ACHN (cell line): ENCODE results near the gene IL17RC.
"Not testable (repeated sequence)": the region's sequence is repeated elsewhere in the genome, so short reads cannot be mapped to it uniquely, and the experiment has no call there.

Experiments used
- DNase-seq: peaks from one replicate; pipeline ENCODE4 v3.0.0-alpha.2; 2015
- in situ Hi-C: cut with HindIII; loops from 2 replicates; pipeline ENCODE4 v1.10.0; 2017; ENCODE audit warnings: low sequenced_read_pairs, low pct_ligation_motif_present, low pct_unique_long_range_greater_than_20kb

The IL17RC gene

DNA sequence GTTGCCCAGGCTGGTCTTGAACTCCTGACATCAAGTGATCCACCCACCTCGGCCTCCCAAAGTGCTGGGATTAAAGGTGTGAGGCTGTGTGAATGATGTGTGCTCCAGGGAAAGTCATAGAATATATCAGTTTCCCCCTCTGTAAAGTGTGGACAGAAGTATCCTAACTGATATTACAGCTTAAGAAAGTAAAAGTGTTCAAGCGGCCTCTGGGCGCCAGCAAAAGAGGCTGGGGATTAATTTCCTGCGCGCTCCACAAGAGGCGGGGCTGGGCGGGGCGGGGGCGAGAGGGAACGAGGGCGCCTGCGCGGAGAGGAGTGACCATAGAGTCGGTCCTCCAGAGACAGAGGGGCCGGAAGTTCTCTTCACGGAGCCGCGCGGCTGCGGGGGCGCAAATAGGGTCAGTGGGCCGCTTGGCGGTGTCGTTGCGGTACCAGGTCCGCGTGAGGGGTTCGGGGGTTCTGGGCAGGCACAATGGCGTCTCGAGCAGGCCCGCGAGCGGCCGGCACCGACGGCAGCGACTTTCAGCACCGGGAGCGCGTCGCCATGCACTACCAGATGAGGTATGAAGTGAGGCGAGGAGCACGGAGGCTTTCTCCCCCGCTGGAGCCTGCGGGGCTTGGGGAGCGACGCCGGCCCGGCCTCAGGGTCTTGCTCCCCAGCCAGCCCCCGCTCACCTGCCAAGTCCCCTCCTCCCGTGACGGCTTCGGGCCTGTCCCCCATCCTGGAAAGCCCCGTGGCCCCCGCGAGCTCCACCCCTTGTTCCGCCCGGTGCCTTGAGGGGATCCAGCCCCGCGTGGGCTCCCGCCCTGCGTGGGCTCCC, 26.4 kb upstream of the IL17RC start, which contains the start of gene JAGN1:
Gene JAGN1, plus strand, starts transcription at position 362 of the 823 bp plus-strand sequence. Its CDS starts 113 bp downstream, at position 475.
- DNase-seq = peak; percentile 82
- in situ Hi-C loops = no loop called here

DNA sequence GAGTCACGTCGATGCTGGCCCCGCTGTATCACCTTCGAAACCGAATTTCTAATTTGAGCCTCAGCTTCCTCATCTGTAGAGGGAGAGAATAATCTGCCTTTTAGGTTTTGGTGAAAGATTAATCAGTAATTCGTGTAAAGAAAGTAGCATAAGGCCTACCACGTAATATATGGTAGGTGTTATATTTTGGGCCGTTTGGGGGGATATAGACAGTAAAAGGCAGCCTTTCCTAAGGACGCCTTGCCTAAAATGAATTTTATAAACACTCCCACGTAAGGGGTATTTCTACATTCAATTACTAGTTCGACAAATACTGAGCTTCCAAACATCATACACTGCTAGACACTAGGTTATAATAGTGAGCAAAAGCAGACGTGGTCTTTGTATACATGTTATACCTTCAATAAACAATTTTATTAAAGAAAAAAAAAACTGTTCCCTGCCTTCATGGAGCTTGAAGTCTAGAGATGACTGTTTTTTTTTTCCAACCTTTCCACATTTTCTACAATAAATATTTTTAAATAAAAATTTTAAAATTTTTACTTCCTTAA, 25.8 kb upstream of the IL17RC start:
- in situ Hi-C loops = no loop called here
- no peak for DNase-seq

DNA sequence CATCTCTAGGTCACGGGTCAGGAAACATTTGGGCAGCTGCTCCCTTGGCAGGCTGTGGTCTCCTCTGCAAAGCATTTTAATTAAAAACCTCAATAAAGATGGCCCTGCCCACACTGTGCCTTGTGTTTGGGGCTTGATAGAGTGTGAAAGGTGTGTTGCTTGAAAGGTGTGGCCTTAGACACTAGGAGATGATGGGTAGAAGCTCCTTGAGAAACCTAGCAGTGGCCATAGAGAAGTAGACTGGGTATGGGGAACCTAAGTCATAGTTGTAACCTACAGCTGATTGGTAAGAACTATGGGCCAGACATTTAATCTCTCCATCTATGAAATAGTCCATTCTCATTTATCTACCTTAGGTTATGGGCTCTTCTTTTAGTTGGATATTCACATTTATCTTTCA, 23.2 kb upstream of the IL17RC start:
- in situ Hi-C loops = no loop called here
- no peak for DNase-seq

DNA sequence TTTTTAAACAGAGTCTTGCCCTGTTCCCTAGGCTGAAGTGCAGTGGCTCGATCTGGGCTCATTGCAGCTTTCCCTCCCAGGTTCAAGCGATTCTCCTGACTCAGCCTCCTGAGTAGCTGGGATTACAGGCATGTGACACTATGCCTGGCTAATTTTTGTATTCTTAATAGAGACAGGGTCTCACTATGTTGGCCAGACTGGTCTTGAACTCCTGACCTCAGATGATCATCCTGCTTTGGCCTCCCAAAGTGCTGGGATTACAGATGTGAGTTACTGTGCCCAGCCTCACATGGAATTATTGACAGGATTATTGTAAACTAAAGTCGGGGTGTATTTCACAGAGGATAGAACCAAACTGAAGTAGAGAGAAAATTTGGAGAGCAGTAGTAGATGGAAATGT, 21.2 kb upstream of the IL17RC start:
- in situ Hi-C loops, DNase-seq: not testable (repeated sequence)

DNA sequence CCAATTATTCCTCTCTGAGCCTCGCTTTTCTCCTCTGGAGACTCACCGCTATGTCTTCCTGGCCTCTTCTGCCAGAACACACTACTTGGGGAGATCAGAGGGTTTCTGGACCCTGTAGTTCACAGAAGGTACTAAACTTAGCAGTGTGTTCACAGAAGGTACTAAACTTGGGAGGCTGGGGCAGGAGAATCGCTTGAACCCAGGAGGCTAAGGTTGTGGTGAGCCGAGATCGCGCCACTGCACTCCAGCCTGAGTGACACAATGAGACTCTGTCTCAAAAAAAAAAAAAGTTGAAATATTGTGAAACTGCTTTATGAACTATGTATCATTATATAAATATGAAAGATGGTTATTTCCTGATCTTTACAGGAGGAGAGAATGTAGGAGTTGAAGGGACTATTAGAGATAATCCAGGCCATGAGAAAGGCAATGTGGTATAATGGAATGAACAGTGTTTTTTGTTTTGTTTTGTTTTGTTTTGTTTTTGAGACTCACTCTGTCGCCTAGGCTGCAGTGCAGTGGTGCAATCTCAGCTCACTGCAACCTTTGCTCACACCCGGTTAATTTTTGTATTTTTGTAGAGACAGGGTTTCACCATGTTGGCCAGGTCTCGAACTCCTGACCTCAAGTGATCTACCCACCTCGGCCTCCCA, 20.0 kb upstream of the IL17RC start:
- DNase-seq, in situ Hi-C loops: not testable (repeated sequence)

DNA sequence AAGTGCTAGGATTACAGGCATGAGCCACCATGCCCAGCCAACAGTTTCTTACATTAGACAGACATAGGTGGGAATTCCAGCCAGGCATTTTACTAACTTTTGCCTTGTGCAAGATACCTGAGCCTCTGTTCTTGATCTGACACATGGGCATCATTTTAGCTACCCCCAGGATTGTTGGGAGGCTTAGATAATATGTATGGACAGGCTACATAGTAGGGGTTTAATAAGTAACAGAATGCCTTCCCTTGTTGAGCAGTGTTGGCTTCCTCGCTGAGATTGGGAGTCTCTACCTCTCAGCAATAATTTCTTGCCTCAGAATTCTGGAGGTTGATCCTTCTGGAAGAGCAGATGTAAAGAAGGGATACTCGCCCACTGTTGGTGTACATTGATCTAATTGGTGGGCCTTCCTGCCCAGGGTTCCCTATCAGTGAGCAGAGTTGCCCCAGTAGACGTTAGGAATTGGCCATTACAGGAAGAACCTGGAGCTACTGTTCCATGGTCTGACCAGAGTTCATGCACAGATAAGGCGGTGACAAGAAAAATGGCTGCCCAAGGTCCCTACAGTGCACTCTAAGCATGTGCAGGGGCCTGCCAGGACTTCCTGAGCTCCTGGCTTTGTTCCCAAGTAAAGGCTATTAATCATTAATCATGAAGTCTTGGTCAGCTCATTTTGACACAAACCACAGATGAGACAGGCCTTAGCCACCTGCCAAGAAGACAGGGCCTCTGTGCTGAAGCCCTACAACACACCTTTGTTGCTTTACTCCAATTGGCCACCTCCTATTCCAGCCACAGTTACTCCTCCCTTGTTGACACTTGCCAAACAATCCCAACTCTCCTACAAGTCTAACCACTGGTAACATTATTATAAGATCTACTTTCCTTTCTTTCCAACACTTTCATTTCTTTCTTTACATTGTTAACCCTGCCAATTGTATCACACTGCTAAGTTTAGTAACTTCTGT, 19.2 kb upstream of the IL17RC start:
- in situ Hi-C loops = no loop called here
- DNase-seq = peak; percentile 92

DNA sequence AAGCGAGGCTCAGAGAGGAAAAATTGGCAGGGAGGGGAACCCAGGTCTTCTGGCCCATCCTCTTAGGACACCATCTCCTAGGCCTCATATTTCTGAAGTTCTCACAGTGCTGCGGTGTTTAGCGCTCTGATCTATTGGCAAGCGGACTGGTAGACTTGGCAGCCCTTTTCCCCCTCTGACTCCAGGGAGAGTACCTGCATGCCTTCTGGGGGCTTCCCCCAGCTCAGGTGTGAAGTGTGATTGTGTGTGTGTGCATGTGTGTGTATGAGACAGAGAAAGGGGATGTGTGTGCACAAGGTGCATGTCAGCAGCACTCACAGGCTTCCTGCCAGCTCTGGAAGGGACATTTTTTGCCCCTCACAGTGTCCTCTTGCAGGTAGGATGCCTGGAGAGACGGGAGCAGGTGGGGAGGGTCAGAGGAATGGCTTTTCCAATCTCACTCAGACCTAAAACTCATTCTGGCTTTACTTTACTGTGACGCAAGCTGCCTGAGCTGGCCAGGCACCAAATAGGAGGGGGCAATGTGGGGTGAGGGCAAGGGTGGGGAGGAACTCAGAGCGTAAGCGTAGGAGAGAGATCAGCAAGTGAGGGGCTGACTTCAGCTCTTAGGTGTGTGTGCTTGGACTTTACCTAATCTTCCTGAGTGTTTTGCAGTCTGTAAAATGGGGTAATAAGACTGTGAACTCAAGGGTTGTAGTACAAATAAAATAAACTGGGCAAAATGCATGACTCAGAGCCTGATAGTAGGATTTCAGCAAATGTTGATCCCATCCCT, 18.2 kb upstream of the IL17RC start:
- no peak for DNase-seq

DNA sequence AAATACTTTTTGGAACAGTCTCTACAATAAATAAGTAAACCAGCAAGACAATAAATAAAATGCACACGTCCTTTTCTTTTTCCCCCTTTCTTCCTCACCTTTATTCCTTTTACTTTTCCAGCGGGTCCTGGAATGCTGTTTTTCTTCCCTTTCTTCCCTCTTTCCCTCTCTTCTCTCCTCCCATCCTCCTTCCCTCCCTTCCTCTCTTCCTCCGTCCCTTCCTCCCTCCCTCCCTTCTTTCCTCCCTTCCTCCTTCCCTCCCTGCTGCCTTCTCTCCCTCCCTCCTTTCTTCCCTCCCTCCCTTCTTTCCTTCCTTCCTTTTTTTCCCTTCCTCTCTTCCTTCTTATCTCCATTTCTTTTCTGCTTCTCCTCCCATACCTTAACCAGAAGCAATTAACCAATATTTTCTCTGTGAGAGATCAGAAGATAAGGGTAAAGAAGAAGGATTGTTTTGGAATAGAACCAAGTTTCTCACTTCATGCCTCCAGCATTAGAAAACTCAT, 17.6 kb upstream of the IL17RC start:
- no peak for DNase-seq
- in situ Hi-C loops = no loop called here

More for the DNA sequence above, 18.2 kb upstream of the IL17RC start:
- in situ Hi-C loops = no loop called here

DNA sequence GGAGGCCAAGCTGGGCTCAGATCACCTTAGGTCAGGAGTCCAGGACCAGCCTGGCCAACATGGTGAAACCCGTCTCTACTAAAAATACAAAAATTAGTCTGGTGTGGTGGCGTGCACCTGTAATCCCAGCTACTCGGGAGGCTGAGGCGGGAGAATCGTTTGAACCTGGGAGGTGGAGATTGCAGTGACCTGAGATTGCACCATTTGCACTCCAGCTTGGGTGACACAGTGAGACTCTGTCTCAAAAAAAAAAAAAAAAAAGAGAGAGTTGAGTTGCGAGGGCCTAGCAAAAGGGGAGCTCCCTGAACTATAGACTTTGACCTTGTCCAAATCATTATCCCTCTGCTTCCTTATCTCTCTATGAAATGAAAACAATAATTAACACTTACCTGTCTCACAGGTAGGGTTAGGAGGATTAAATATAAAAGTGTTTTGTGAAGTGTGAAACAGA, 15.9 kb upstream of the IL17RC start:
- in situ Hi-C loops = not testable (repeated sequence)

DNA sequence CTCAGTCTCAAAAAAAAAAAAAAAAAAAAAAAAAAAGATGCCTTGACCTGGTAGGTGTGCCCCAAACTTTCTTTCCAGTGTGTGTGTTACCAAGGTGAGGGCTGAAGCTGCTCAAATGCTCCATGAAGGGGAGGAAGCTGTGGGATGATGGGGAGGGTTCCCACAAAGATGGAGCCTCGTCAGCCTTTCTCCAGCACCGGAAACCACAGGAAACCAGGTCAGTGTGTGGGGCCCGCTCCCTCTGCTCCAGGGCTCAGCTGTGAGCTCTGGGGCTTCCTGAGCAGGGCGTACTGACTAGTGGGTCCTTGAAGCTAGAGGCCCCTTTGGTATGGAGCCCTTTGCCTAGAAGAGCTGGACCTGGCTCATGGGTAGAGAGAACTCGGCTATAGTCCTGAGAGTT, 14.9 kb upstream of the IL17RC start:
- in situ Hi-C loops = no loop called here
- DNase-seq = no peak

More for the DNA sequence above, 15.9 kb upstream of the IL17RC start:
- not testable (repeated sequence) for DNase-seq

DNA sequence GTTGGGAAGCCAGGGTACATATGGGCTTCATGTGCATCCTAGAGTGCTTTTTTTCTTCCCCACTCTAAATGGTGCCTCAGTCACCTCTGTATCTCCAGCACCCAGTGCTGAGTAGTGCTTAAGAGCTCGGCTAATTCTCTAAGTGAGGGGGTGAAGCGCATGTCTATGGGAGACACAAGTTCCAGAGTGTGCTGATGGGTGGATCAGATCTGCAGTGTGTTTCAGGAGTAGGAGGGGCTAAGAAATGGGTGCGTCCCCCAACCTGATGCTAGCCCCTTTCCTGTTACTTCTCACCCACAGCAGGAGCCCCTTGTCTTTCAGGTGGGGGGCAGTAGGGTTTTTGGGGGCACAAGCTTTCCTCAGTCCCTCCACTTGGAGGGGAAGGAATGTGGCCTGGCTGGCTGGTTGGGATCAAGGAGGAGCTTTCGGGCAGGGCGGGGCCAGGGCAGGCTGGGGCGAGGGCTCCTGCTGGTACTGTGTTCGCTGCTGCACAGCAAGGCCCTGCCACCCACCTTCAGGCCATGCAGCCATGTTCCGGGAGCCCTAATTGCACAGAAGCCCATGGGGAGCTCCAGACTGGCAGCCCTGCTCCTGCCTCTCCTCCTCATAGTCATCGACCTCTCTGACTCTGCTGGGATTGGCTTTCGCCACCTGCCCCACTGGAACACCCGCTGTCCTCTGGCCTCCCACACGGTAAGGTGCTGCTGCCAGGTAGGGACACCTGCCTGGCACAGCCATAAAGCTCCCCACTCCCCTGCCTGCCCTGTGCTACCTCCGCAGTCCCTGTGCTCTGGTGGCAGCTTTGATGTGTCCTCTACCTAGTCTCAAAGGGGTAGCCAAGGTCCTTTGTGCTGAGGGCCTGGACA, 14.3 kb upstream of the IL17RC start, which contains the start of gene IL17RE:
Gene IL17RE, plus strand, starts transcription at position 477 of the 866 bp plus-strand sequence. Its CDS starts 85 bp downstream, at position 562.
- DNase-seq = peak; percentile 30
- in situ Hi-C loops = no loop called here

DNA sequence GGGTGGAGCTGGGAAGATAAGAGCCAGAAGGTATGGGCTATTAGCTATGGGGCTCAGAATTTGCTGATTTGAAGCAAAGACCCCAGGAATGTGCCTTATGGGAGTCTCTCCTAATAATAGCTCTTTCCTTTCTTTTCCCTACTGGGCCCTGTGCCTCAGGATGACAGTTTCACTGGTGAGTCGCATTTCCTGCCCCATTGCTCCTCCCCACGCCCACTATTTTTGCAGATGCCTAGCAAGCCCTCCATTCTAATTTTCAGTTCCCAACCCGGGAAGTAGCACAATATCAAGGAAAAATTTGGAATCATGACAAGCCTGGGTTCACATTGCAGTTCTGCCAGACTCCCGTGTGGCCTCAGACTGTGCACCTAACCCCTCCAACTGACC, 13.7 kb upstream of the IL17RC start:
- in situ Hi-C loops = no loop called here
- no peak for DNase-seq

DNA sequence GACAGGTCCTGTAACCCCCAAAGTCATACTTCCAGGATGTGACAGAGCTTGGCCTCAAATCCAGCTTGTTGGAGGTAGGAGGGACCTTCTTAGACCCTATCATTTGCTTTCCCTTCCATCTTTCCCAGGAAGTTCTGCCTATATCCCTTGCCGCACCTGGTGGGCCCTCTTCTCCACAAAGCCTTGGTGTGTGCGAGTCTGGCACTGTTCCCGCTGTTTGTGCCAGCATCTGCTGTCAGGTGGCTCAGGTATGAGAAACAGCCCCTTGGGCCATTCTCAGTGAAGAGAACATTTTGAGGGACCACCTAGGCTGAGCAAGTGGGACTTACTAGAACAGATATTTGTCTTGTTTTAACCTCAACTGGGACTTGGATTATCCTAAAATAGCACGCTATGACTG, 13.0 kb upstream of the IL17RC start:
- in situ Hi-C loops = no loop called here
- DNase-seq = no peak

DNA sequence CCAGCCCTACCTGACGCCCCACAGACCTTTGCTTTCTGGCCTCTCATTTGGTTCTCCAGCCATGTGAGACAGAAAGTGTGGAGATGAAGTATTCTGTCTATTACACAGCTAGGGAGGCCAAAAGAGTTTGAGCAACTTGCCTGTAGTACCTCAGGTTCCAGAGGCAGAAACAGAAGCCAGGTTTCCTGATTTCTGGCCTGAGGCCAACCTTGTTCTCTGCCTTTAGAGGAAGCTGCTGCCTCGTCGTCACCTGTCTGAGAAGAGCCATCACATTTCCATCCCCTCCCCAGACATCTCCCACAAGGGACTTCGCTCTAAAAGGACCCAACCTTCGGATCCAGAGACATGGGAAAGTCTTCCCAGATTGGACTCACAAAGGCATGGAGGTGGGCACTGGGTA, 10.4 kb upstream of the IL17RC start:
- in situ Hi-C loops = no loop called here
- DNase-seq = no peak

DNA sequence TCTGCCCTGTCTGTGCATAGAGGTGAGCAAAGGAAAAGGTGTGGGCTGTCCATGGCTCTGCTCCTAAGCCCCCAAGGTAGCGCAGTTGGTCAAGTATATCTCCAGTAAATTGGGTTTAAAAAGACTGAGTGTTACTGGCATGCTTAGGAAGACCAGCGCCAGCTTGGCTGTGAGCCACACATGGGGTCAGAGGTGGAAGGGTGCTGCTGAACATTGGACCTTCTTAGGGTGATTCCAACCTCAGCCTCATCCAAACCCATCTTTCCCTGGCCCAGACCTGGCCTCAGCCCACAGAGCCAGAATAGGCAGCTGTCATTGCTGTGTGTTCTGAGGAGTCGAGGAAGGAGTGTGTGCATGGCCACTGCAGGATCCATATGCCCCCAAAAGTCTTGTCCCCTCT, 8.6 kb upstream of the IL17RC start:
- in situ Hi-C loops = no loop called here
- DNase-seq = no peak

DNA sequence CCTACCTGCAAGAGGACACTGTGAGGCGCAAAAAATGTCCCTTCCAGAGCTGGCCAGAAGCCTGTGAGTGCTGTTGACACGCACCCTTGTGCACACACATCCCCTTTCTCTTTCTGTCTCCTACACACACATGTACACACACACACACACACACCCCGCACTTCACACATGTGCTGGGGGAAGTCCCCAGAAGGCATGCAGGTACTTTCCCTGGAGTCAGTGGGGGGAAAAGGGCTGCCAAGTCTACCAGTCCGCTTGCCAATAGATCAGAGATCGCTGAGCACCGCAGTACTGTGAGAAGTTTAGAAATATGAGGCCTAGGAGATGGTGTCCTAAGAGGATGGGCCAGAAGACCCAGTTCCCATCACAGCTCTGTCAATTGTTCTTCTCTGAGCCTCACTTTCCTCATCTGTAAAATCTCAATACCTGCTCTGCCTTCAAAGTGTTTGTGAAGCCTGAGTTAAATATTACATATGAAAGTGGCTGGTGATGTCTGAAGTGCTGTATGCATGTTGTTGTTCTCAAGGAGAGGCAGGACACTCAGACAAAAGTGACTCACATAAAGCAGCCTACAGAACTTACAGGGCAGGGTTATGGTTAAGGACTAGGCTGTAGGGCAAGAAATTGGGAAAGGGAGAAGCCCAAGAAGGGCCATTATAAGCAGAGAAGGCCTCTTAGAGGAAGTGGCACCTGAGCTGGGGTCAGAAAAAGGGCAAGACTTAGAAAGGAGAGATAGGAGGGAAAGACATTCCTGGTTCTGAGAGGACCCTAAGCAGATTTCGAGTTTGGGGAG, 7.5 kb upstream of the IL17RC start:
- in situ Hi-C loops = no loop called here
- DNase-seq = no peak
